ENCODE data around the gene SEMA6B.
"Not testable (repeated sequence)": the region's sequence is repeated elsewhere in the genome, so short reads cannot be mapped to it uniquely, and the experiment has no call there.

SEMA6B gene, protein sequence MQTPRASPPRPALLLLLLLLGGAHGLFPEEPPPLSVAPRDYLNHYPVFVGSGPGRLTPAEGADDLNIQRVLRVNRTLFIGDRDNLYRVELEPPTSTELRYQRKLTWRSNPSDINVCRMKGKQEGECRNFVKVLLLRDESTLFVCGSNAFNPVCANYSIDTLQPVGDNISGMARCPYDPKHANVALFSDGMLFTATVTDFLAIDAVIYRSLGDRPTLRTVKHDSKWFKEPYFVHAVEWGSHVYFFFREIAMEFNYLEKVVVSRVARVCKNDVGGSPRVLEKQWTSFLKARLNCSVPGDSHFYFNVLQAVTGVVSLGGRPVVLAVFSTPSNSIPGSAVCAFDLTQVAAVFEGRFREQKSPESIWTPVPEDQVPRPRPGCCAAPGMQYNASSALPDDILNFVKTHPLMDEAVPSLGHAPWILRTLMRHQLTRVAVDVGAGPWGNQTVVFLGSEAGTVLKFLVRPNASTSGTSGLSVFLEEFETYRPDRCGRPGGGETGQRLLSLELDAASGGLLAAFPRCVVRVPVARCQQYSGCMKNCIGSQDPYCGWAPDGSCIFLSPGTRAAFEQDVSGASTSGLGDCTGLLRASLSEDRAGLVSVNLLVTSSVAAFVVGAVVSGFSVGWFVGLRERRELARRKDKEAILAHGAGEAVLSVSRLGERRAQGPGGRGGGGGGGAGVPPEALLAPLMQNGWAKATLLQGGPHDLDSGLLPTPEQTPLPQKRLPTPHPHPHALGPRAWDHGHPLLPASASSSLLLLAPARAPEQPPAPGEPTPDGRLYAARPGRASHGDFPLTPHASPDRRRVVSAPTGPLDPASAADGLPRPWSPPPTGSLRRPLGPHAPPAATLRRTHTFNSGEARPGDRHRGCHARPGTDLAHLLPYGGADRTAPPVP

DNA sequence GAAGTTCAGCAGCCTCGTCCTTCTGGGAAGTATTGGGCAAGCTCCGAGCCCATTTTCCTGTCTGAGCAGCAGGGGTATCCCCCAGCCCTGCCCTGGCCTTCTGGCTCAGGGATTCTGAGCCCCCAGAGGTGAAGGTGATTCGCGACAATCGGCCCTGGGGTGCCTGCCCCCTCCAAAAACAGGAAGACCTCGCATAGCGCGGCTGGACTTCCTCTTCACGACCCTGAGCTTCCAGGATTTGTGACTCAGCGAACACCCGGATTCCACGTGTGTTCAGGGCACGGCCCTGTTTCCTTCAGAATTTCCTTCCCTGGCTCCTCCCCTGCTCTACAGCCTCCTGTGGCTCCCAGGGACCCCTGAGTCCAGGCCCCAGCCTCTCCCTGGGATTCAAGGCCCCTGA is at the start of gene SEMA6B:
Gene SEMA6B (minus strand): TSS at position 116 of the 400 bp plus-strand sequence. CDS start 1,227 bp downstream, outside the sequence.
- no peak for DNase-seq (ENCODE audit: low read depth in 2 of 2)

DNA sequence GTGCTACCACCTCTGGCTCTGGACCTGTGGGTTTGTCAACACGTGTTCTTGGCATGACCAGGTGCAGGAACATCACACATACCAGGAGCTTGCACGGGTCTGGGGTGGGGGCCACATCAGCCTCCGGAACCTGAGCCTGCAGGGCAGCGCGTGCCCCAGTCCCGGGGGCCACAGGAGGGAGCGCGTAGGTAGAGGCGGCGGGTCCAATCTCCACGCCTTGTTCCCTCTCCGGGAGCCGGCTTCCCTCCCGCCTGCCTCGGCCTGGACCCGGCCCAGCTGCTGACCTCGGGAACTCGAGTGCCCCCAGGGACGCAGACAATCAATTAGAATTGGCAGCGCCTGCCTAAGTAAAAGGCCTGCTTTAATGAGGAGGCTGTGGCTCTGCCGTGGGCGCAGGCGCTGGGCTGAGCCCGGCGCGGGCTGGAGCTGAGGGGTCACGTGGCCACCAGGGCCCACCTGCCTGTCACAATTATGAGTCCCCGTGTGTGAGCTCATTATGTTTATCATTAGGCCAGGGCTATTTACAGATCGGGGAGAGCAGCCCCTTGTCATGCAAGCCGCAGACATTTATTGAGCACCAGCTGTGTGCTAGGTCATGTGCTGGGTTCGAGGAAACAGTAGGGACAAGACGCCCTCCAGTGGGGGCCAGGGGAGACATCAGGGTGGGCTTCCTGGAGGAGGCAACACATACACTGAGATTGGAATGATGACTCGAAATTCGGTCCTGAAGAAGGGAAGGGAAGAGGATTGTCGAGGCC is 47.6 kb upstream of the SEMA6B start:
- DNase-seq (ENCODE audit: low read depth in 2 of 2): no peak

DNA sequence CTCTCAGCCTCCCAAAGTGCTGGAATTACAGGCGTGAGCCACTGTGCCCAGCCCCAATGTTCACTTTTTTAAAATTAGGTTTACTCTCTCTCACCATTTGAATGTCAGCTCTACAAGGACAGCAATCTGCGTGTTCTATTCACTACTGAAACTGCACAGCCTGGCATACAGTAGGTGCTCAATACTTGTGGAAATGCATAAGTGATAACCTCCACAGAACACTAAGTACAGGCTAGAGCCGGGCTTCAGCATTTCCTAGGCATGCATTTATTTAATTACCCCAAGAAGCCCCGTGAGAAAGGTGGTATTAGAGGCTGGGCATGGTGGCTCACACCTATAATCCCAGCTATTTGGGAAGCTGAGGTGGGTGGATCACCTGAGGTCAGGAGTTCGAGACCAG is 46.7 kb upstream of the SEMA6B start:
- no peak for DNase-seq (ENCODE audit: low read depth in 2 of 2)

DNA sequence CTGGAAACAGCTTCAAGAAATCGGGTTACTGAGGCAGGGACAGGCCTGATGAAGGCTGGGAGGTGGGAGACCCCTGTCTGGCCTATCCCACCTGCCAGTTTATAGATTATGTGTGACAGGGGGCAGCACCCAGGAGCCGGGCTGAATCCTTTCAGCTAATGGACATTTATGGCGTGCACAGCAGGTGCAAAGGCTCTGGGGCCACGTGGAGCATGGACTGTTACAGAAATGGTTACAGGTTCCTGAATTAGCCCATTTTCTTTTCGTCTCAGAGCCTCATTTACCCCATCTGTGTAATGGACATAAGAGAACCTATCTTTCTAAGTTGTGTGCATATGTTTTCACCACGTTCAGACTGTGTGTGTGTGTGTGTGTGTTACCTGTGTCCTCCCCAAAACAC is 45.4 kb upstream of the SEMA6B start:
- no peak for DNase-seq (ENCODE audit: low read depth in 2 of 2)

DNA sequence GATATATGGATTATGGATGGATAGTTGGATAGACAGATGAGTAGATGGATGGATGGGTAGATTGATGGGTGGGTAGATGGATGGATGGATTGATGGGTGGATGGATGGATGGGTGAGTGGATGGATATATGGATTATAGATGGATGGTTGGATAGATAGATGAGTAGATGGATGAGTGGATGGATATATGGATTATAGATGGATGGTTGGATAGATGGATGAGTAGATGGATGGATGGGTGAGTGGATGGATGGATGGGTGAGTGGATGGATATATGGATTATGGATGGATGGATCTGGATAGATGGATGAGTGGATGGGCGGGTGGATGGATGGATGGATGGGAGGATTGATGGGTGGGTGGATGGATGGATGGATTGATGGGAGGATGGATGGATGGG is 43.4 kb upstream of the SEMA6B start:
- DNase-seq (ENCODE audit: low read depth in 2 of 2): no peak

DNA sequence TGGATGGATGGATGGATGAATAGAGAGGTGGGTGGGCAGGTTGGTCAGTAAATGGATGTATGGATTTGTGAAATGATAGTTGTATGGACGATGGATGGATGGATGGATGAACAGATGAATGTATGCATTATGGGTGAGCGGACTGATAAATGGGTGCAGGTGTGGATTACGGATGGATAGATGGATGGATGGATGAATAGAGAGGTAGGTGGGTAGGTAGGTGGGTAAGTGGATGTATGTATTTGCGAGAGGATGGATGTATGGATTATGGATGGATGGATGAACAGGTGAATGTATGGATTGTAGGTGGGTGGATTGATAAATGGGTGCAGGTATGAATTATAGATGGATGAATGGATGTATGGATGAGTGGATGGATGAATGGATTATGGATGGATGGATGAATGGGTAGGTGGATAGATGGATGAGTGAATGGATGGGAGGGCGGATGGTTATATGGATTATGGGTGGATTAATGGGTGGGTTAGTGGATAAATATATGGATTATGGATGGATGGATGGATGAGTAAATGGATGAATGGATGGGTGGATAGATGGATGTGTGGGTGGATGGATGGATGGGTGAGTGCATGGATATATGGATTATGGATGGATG is 42.8 kb upstream of the SEMA6B start:
- DNase-seq (ENCODE audit: low read depth in 2 of 2): no peak

DNA sequence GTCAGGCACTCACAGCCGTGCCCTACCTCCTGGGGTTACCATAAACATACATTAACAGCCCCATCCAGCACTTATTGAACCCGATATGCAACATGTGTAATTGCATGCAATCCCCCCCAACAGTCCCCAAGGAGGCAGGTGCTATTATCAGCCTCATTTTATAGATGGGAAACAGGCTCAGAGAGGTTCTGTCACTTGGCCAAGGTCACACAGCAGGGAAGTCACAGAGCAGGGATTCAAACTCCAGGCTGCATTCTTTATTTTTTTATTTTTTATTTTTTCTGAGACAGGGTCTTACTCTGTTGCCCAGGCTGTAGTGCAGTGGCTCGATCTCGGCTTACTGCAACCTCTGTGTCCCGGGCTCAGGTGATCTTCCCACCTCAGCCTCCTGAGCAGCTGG is 41.4 kb upstream of the SEMA6B start:
- no peak for DNase-seq (ENCODE audit: low read depth in 2 of 2)

DNA sequence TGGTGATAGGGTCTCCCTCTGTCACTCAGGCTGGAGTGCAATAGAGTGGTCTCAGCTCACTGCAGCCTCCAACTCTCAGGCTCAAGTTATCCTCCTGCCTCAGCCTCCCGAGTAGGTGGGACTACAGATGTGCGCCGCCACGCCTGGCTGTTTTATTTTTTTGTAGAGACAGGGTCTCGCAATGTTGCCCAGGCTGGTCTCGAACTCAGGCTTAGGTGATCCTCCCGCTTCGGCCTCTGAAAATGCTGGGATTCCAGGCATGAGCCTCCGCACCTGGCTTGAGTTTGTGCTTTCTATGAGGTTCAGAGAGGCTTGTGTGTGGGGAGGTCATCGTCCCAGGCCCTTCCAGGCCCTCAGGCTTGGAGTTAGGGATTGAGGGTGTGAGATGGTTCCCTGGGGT is 40.6 kb upstream of the SEMA6B start:
- DNase-seq (ENCODE audit: low read depth in 2 of 2): no peak

DNA sequence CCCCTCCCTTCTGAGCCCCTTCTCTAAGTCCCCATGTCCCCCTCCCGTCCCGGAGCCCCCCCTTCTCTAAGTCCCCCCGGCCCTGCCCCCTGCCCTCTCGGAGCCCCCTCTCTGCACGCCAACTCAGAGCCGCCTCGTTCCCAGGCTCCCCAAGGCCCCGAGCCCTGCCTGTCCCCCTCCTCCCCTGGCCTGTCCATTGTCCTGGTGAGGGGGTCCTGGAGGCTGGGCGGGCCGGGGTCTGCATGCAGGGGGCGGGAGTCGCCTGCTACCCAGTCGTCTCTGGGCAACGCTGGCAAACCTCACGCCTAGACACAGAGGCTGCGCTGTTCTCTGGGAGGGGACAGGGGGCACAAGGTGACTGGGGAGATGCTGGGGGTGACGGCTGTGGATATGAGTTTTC is 39.2 kb upstream of the SEMA6B start:
- DNase-seq (ENCODE audit: low read depth in 2 of 2): no peak

DNA sequence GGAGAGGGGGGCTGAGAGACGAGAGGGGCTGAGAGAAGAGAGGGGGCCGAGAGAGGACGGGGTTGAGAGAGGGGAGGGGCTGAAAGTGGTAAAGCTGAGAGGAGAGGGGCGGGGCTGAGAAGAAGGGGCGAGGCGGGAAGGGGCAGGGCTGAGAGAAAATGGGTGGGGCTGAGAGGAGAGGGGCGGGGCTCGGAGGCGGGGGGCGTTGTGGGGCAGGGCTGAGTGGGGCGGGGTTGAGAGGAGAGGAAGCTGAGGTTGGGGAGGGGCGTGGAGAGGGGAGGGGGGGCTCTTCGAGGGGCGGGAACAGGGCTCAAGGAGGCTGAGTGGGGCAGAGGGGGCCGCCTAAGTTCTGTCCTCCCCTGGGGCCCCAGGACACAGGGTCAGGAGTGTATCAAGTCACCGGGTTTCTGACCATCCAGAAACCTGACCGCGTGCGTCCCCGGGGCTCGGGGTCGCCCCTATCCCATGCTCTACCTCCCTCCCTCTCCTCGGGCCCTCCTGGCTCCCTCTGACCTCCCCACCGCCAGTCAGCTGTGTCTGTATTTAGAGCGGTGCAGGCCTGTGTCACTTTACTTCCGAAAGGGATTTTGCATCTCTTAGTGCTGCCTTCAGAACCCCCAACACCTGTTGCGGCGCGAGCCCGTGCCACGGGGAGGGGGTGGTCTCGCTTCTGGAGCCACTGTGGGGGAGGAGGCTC is 38.6 kb upstream of the SEMA6B start:
- DNase-seq (ENCODE audit: low read depth in 2 of 2): peak; percentile 8 to 20

DNA sequence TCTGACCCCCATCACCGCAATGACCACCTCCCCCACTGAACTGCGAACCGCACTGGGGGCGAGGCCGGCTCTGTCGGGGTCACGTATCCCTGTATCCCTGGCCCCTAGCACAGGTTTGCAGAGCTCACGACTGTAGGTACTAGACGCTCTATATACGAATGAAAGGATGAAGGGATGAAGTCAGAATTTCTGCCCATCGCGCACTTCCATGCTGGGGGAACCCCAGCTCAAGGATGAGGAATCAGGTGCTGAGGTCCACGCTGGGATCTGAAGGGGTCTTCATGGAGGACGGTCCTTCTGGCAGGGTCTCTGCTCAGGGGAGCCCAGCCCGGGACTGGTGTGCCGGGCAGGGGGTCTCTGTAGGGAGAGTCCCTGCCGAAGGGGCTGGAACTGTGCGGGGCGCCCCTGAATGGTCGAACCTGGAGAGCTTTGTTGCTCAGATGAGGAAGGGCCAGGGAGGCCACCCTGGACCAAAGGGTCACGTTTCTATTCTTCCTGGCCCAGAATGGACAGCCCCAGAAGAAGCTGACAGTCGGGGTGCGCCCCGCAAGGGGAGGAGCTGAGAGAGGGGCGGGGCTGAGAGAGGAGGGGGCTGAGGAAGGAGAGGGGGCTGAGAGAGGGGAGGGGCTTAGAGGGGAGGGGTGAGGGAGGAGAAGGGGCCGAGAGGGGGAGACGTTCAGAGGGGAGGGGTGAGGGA is 37.9 kb upstream of the SEMA6B start:
- no peak for DNase-seq (ENCODE audit: low read depth in 2 of 2)

DNA sequence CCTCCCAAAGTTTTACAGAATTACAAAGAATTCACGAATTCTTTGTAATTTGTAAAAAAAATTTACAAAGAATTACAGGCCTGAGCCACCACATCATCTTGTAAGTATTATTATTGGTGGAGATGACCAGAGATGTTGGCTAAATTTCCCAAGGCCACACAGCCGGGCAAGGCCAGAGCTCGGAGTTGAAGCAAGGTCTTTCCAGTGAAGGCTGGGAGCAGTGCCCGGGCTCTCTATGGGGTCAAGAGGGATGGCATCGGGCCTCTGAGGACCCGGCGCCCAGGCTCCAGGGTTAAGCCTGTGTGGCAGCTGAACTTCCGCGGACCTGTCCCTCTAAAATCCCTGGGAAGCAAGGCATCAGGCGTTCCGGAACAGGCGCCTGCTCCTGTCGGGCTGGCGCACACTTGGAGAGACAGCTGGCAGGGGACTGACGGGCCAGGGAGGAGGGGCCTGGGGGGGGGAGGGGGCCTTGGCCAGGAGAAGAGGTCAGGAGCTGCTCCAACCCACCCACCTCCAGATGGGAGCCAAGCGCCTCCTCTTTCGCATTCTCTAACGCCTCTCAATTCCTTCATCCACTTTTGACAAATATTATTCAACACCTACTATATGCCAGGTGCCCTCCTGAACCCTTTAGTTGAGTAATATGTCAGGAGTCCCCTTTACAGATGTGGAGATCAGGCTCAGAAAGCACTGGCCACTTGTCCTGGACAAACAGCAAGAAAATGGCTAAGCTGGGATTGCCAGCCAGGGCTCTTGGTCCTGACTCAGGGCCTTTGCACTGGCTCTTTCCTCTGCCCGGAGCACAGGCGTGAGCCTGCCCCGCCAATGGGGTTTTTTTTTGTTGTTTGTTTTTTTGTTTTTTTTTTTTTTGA is 36.8 kb upstream of the SEMA6B start:
- no peak for DNase-seq (ENCODE audit: low read depth in 2 of 2)

DNA sequence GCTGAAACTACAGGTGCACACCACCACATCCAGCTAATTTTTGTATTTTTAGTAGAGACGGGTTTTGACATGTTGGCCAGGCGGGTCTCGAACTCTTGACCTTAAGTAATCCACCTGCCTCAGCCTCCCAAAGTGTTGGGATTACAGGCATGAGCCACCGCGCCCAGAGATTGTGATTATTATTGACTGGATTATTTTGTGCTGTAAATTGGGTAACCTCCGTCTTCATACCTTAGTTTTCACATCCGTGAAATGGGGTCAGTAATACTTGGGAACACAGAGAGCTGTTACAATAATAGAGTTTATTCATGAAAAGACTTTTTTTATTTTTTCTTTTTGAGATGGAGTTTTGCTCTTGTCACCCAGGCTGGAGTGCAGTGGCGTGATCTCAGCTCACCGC is 35.7 kb upstream of the SEMA6B start:
- not testable (repeated sequence) for DNase-seq (ENCODE audit: low read depth in 2 of 2)

DNA sequence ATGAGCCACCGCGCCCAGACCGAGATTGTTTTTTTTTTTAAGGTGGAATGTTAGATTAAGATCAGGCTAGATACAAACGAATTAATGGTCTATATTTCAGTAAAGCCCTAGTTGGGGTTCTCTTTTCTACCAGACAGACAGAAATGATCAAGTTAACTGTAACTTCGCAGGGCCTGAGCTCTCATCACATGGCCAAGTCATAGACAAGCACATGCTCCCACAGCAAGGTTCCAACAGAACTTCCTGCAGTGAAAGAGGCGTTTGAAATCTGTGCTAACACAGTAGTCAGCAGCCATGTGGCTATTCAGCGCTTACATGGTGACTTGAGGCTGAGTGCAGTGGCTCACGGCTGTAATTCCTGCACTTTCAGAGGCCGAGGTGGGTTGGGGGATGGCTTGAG is 34.7 kb upstream of the SEMA6B start:
- no peak for DNase-seq (ENCODE audit: low read depth in 2 of 2)

DNA sequence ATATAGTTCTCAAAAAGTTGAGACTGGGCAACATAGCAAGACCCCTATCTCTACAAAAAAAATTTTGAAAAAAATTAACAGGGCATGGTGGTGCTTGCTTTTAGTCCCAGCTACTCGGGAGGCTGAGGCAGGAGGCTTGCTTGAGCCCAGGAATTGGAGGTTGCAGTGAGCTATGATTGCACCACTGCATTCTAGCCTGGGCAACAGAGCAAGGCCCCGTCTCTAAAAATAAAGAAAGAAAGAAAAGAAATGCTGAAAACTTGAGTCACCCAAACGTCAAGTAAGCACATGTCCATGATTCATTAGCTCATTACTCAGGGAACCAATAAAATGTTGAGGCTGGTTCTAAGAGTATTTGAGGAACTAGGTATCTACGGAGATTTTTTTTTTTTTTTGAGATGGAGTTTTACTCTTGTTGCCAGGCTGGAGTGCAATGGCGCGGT is 33.9 kb upstream of the SEMA6B start:
- no peak for DNase-seq (ENCODE audit: low read depth in 2 of 2)

DNA sequence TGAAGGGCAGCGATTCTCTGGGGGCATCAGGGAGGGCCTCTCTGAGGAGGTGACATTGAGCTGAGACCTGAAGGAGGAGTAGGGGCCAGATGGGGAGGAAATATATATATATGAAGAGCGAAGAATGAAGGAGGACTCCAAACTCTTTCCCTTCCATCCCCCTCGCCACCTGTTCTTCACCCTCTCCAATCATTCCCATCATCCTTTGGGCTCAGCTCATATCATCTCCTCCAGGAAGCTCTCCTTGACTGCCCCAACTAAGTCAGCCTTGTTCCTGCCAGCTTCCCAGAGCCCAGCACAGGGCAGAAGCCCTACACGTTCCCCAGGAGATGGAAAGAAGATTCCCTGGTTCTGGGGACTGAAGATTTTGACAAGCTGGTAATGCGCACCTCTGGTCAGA is 33.0 kb upstream of the SEMA6B start:
- DNase-seq (ENCODE audit: low read depth in 2 of 2): no peak

DNA sequence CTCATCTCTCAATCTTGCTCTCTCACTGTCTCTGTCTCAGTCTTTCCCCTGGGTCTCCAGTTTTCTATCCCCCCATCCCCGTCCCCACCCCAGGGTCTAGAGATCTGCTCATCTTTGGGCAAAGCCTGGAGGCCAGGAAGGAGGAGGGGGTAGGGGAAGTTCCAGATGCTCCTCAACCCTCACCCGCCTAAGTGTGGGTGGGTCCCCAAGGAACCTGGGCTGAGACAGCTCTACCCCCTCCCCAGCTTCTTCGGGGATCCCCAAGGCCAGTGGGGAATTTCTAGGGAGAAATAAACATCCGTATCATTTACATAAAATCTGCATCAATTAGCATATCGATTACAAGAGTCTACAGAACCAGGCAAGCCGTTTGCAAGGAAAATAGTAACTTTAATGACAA is 31.8 kb upstream of the SEMA6B start:
- no peak for DNase-seq (ENCODE audit: low read depth in 2 of 2)

DNA sequence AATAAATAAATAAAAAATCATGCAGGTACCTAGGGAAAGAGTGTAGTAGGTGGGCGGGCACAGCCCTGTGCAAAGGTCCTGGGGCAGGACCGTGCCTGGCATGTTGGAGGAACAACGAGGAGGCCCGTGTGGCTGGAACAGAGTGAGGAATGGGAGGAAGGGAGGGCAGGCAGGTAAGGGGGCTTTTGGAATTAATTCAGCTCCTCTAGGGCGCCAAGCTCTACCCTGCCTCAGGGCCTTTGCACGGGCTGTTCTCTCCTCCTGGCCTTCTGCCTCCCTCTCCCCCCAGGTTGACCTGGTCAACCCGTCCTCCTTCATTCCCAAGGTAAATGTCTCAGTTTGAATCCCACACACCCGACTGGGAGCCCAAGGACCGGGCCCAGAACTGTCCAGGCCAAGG is 31.1 kb upstream of the SEMA6B start:
- DNase-seq (ENCODE audit: low read depth in 2 of 2): no peak

DNA sequence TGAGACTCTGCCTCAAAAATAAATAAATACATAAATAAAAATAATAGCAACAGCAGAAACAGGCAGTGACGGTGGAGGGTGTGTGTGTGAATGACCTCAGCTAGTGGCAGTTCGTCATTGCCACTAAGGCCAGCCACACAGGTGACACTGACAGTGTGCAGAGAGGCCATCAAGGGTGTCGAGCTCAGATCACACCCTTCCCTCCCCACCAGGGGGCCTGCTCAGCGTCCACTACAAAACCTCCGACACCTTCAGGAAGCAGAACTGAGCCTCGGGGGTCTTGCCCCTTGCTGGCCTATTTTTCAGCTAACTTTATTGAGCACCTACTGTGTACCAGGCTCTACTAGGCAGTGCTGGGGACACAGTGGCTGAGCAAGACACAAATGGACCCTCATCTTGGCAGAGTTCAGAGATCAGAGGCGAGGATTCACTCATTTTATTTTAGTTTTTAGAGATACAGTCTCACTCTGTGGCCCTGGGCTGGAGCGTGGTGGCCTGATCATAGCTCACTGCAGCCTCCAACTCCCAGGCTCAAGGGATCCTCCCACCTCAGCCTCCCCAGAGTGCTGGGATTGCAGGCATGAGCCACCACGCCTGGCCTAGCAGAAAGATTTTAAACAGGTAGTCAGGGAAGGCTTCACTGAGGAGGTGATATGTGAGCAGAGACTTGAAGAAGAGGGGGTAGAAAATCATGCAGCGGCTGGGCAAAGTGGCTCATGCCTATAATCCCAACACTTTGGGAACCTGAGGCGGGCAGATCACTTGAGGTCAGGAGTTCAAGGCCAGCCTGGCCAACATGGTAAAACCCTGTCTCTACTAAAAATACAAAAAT is 30.3 kb upstream of the SEMA6B start:
- DNase-seq (ENCODE audit: low read depth in 2 of 2): no peak
